HG02885 (cell line): ENCODE results near the gene ST3GAL3.

Experiments
- ATAC-seq: cut with Tn5 transposase; IDR thresholded peaks from one replicate; pipeline ENCODE4 v1.9.1; 2021; ENCODE audit warnings: mild to moderate bottlenecking; ENCODE audit not compliant: unreplicated experiment, poor library complexity

ST3GAL3 gene

GRCh38 chr1:43842175-43842498 lies 134.8 kb downstream of the ST3GAL3 start:
- no peak for ATAC-seq

- ATAC-seq = no peak
Observed at GRCh38 chr1:43843684-43844083, 136.3 kb downstream of the ST3GAL3 start.

- ATAC-seq = no peak
Observed at GRCh38 chr1:43844114-43844513, 136.8 kb downstream of the ST3GAL3 start.

GRCh38 chr1:43847290-43847689 lies 140.0 kb downstream of the ST3GAL3 start:
- ATAC-seq = no peak

- ATAC-seq = no peak
Observed at GRCh38 chr1:43847882-43848281, 140.5 kb downstream of the ST3GAL3 start.

- no peak for ATAC-seq
Observed at GRCh38 chr1:43849670-43850069, 142.3 kb downstream of the ST3GAL3 start.

GRCh38 chr1:43850591-43851233 lies 143.4 kb downstream of the ST3GAL3 start:
- no peak for ATAC-seq

GRCh38 chr1:43851561-43852338 lies 144.4 kb downstream of the ST3GAL3 start:
- no peak for ATAC-seq

- no peak for ATAC-seq
Observed at GRCh38 chr1:43853161-43853921, 146.0 kb downstream of the ST3GAL3 start.

- no peak for ATAC-seq
Observed at GRCh38 chr1:43854473-43854872, 147.1 kb downstream of the ST3GAL3 start.

- ATAC-seq = no peak
Observed at GRCh38 chr1:43856188-43856587, 148.9 kb downstream of the ST3GAL3 start.

GRCh38 chr1:43857163-43857562 lies 149.8 kb downstream of the ST3GAL3 start:
- no peak for ATAC-seq

GRCh38 chr1:43858324-43858723 lies 151.0 kb downstream of the ST3GAL3 start:
- ATAC-seq = no peak

GRCh38 chr1:43861337-43861736 lies 154.0 kb downstream of the ST3GAL3 start:
- ATAC-seq = no peak

- no peak for ATAC-seq
Observed at GRCh38 chr1:43861988-43862735, 154.8 kb downstream of the ST3GAL3 start.

- ATAC-seq = no peak
Observed at GRCh38 chr1:43864111-43865045, 157.0 kb downstream of the ST3GAL3 start.

GRCh38 chr1:43866201-43866600 lies 158.9 kb downstream of the ST3GAL3 start:
- no peak for ATAC-seq

GRCh38 chr1:43867976-43868740 lies 160.8 kb downstream of the ST3GAL3 start:
- ATAC-seq = no peak

GRCh38 chr1:43868741-43869067 lies 161.4 kb downstream of the ST3GAL3 start:
- no peak for ATAC-seq
